ENCODE results near the gene OST4.

GRCh38 chr2:27100036-27100435, 28.6 kb upstream of the OST4 start:
- no peak for TF ChIP-seq POLR2A (IDR thresholded peaks at IDR 0.05)
- no peak for TF ChIP-seq CTCF (IDR thresholded peaks at IDR 0.05)
